Stimulated activated CD8-positive, alpha-beta memory T cell treated with anti-CD3 and anti-CD28 coated beads, Interleukin-7, amount 100 ng/mL, for 4 hours (primary cell): Measurements from ENCODE around the gene PKP4.

Source experiments
- DNase-seq, 2 donors: peaks; one replicate each; pipeline ENCODE4 v3.0.0-alpha.2; 2020; ENCODE audit warnings: low read depth in 2 of 2

PKP4 gene

DNA sequence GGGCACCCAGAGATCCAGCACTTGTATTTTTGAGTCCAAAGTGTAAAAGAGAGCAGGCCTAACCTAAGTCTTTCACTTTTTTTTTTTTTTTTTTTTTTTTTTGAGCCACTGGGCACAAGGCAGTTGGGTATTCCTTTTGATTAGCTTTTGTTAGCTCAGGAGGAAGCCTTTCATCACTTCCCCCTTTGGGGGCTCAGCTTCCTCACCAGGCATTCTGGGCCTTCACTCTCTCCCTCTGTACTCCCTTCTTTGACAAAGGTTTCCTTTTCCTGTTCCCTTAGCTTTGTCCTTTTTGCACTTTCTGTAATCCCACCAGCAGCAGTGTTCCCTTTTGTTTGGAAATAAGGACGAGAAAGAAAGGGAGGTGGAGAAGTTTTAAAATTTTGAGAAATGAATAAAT lies 88.2 kb downstream of the PKP4 start:
- DNase-seq, result no peak

DNA sequence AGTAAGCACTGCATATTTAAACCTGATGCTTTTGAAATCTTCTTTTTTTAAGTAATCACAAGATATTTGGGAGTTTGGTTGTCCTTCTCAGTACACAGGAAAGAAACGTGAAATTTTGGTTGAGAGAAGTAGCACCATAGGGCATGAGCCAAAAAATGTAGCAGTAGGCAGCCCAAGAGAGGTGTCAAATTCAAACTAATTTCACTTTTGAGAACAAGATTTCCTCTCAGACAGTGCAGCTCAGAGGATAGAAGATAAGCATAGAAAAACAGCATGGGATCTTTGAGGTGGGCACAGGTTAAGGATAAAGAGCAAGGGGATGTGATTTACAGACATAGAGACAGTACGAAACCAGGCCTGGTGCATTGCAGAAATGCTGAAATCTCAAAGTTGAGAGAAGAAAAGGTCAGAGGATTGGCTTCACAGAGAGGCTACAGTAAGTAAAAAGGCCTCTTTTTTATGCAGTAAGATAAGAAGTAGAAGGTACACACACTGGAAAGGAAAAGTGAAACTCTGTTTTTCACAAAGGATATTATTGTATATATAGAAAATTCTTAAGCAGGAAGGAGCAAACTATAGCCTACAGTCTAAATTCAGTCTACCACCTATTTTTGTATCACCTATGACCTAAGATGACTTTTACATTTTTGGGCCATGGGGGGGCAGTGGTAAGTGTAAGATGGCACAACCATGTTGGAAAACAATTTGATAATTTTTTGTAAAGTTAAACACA lies 89.8 kb downstream of the PKP4 start:
- no peak for DNase-seq

DNA sequence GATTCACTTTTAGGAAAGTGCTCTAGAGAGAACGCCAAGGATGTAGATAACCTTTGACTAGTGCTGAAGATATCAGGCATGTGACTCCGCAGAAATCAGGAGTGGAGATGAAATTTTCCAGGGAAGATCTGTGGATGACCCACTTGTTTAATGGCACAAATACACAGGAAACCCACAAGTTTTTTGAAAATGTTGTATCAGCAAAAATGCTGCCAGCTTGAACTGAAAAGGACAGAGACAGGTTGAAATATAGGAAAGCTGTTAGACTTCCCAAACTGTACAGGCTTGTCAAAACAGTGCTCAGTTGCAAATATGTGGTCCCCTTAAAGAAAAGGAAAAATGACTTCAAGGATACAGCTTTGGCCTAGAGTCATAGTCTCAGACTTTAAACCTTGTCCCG lies 96.5 kb downstream of the PKP4 start:
- no peak for DNase-seq

DNA sequence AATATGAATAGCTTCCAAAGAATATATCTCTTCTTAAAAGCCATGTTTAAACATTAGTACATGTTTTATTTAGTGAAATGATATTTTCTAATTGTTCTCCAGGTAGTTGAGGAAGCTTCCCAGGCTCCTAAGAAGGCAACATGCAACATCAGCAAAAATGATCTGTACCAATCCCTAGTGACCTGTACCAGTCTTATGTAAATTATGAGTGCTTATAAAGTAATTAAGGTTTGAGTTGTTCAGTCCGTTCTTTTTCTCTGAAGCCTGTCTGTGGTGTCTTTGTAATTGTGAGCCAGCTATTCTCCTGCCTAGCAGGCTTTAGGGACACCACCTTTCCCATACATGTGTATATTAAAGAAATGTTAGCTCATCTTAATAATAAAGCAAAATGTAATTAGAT lies 98.2 kb downstream of the PKP4 start:
- no peak for DNase-seq

DNA sequence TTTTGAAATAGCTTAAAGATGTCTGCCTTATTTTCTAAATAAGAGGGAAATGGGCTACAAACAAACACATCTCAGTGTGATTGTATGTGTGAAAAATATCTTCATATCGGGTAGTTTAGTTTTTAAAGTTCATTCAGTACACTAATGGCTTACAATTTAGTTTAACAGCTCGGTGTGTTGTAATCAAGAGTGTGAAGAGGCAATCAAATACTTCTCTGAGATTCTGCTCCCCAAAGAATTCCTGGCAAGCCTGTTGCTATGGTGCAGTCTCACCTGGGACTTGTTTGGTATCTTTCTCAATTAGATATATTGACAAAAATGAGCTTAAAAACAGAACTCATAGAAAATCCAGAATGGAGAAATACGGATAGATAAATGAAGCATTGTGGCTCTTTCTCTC lies 99.4 kb downstream of the PKP4 start:
- DNase-seq, result no peak

DNA sequence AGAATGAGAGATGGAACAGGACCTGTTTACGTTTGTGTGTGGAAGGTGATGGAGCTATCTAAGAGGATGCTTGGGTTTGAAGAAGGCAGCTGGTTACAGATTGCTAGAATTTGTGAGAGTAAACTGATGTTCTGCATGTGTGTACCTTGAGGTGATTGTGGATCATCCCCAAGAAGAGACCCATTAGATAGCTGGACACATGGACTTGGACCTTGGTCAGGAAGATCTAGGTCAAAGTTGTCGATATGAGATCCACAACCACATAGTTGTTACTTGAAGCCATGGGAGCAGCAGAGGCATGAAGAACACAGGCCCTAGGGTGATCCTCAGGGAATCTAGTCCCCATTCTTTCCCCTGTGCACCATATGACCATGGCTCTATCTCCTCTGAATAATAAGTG lies 101.0 kb downstream of the PKP4 start:
- no peak for DNase-seq

DNA sequence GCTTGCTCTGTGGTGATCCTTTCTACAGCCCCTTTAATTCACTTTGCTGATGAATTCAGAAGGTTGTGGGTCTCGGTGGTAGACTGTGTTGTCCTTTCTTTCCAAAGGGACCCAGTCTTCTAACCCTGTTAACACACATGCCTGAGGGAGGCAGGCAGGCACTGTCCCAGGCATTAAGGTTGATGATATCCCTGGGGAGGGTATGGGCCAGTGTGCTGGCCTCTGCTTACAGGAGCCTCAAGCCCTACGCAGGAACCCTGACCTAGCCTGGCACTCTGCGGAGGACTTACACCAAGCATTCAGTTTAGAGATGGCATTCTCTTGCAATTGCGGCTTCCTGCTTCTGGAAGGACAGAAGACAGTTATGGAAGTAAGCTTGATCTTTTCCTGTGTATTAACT lies 102.5 kb downstream of the PKP4 start:
- DNase-seq, result no peak

DNA sequence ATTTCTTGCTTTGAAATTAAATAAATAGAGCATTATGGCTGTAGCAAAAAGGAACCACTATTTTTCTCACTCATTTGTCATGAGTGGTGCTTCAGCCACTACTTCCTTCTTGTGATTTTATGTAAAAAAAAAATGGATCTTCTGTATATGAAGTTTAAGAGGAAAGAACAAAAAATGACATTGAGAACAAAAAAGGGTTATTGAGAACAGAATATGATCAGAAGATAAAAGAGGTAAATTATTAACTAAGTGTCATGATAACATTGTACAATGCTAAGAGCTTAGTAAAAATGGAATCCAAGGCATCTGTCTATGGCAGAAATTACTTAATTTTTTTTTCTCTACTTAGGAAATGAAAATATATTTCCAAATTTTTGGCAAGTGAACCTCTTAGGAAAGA lies 103.5 kb downstream of the PKP4 start:
- DNase-seq, result no peak

DNA sequence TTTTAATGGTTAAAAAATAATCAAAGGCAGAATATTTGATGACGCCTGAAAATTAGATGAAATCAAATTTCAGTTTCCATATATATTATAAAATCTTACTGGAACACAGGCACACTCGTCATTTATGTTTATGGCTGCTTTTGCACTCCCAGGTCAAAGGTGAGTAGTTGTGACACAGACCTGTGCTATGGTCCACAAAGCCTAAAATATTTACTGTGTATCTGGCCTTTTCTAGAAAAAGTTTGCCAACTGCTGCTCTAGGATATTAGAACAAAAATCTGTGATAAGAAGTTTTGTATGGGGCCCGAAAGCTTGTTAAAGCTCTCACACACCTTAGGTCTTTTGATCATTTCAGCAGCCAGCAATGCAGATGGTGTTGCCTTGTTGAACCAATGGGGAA lies 104.3 kb downstream of the PKP4 start:
- DNase-seq, result no peak

DNA sequence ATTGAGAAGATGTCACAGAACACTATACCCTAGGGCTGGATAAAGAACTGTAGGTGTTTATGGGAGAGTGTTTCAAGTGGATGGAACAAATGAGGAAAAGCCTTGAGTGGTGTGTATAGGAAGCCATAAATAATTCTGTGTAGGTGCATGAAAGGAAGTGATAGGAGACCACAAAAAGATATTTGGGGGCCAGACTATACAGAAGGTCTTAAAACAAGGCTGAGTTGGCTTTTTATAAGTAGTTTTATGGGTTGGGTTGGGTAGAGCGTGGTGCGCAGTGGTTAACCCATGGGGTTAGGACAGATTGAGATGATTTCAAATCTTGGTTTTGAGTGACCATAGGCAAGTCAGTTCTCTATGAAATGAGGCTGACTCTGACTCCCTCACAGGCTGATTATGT lies 110.5 kb downstream of the PKP4 start:
- no peak for DNase-seq

DNA sequence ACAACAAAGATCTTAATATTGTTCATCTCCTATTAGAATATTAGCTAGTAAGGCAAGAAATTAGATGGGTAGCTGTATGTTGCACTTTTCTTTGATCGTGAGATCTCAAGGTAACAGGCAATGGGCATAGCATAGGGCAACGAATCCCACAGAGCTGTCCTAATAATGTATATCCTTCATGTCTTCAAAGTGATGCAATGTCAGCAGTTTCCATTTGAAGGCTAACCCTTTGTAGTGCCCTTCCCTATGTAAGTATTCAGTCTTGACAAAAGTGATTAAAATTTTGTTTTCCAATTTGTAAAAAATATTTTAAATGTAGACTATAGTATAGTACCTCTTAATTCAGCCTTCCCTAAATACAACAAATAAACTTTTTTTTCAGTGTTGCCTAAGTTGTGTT lies 112.5 kb downstream of the PKP4 start:
- DNase-seq, result no peak

DNA sequence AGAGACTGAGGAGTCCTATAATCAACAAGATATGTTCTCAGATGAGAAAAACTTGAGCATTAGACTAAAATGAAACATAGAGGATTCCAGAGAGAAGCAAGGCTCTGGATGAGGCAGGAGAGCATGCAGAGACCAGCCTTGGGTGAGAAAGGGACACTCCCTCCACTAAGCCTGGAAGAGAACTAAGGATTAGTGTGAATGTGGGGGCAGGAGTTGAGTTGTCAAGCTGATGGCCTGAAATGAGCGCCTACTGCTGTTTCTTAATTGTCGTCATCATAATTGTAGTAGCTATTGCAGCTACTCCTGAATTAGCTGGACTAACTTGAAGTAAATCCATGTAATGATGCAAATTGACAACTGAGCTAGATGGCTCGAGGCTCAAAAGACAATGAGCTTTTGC lies 114.1 kb downstream of the PKP4 start:
- DNase-seq, result no peak

DNA sequence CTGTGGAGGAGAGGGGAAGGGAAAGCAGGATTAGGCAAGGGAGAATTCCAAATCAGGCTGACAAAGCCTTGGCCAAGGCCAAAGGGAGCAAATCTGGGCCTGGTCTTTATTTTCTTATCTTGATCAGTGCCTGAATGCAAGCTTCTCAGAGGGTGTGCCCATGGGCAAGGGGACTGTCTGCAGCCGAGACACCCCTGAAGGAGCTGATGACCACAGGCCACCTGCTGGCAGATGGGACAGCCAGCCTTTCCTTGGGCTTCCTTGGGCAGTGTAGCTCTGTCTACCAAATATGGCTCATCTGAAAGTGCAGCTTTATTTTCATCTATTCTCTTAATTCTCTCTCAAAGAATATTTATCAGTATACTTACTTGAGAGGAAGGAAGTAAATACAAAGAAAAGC lies 117.0 kb downstream of the PKP4 start:
- no peak for DNase-seq

DNA sequence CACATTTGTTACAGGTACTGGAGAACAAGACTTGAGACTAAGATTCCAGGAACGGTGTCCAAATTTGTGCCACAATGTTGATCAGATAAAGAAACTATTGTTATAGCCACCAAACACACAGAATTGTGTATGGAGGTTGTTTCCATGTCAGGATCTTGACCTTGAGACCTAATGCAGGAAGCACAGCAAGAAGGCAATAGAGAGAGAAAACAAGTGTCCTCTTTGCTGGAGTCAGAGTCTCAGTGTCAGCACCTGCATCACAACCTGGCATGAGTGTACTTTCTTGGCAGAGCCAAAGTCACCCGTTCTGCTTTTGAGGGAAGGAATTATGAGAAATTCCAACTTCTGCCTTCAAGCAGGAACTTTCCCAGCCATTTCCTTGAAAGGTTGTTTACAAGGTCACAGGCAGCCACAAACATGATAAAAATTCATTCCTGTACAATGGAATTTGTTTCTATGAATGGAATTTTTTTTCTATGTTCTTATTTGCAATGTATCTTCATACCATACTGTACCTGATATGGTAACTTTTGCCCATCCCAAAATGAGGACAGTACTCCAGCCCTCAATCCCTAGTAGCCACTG lies 118.4 kb downstream of the PKP4 start:
- DNase-seq, result no peak

DNA sequence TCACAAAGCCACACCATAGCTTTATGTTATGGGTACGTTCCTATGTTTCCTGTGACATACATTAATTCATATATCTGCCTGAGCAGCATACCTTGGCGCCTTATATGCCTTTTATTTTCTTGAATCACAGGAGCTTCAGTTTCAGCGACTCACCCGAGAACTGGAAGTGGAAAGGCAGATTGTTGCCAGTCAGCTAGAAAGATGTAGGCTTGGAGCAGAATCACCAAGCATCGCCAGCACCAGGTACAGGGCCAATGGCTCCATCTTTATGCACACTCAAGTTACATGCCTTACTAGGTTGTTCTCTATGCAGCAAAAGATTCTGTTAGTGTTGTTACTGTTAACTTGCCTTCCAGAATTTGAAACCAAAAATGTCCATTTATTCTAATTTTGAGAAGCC lies 120.4 kb downstream of the PKP4 start:
- no peak for DNase-seq

DNA sequence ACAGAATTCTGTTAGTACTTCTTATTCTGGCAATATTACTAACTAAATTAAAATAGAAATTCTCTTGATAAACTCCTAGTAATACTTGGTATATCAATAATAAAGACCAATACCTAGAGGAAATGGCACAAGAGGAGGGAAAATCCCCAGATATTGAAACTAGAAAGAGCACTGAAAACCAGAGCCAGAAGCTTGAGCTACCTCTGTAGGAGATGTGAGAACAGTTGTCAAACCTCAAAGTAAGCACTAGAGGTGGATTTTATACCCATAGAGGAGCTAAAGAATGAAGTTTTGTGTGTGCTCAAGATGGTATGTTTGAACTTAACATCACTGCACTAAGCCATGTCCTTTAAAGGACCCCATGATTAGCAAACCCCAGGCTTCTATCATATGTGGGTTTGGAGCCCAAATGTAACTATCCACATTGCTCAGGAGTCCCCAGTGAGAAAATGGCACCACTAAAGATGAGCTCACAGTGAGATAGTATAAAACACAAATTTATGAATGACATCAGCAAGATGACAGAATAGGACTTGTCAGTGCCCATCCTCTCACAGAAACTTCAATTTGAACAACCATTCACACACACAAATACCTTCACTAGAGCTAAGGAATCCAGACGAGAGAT lies 122.1 kb downstream of the PKP4 start:
- DNase-seq, result no peak

DNA sequence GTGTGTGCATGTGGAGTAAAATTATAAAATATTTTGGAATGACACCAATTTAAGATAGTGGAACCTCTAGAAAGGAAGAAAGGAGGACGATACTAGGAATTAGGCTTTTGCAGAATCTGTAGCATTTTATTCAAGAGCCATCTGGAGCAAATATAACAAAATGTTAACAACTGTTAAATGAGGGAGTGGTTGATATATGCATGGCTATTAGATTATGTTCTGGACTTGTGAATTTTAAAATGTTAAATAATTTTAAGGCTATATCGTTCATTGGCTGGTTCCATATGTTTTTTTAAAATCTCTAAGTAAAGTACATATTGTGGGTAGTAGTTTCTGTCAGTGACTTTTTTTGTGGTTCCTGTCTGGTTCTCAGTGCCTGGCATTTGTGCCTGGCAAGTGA lies 123.2 kb downstream of the PKP4 start:
- no peak for DNase-seq

DNA sequence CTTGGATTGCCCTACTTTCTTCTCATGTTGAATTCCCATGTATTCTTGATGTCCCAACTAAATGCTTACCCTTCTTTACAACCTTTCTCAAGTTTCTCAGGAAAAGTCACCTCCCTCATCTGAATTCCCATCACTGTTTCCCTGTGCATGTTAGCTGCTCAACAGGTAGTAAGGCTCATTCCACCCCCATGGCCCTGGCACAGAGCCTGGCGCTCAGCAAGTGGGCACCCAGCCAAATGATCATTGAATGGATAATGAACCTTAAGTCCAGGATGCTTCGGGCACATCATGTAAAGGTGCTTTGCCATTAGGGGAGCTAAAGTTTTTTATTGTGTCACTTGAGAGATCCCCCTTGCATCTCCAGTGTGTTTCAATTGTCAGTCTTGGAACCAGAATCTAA lies 124.0 kb downstream of the PKP4 start:
- DNase-seq, result no peak

DNA sequence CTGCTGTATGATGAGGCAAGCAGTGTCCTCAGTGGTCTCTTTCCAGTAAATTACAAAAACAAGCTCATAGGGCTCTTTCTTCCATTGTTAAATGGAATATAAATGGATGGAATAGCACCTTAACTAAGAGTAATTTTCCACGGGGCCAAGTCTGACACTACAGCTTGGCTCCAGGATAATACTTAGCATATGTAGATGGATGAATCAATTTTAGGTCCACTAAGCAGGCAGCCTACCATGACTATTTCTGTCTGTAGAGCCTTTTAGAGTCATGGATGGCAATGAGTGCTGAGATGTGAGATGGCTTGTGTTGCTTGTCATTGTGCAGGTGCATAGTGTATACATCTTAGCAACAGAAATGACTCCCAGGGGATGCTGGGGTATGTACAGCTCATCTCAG lies 125.9 kb downstream of the PKP4 start:
- DNase-seq, result no peak

DNA sequence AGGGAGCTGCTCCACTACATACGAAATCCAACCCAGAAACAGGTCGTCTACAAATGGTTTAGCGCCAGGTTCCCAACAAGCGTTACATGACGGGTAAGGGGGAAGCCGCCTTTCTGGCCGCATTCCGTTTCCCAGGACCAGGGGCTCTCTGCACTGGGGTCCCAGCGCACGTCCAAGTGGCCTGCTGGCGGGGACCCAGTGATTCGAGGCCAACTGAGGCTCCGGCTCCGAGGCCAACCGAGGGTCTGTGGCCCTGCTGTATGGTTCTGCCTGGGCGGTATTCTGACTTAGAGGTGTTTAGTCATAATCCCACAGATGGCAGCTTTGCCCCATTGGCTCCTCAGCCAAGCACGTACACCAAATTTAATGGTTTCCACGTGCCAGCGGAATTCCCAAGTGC lies 127.2 kb downstream of the PKP4 start:
- no peak for DNase-seq

DNA sequence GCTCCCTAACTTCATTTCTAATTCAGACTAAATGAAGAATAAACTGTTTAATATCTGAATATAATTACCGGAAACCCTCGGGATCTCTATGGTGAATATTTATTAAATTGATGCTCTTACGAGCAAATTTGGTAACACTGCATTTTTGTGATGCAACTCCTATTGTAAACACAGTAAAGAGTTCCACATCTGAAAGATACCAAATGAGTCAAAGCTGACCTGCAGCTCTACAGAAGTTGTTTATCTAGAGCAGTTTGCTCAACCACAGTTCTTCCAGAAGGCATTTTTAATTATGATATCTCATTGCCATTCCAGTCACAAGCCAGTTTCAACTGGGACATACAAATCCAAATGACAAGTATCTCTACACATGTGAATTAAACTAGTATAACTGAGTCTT lies 129.7 kb downstream of the PKP4 start:
- DNase-seq, result no peak

DNA sequence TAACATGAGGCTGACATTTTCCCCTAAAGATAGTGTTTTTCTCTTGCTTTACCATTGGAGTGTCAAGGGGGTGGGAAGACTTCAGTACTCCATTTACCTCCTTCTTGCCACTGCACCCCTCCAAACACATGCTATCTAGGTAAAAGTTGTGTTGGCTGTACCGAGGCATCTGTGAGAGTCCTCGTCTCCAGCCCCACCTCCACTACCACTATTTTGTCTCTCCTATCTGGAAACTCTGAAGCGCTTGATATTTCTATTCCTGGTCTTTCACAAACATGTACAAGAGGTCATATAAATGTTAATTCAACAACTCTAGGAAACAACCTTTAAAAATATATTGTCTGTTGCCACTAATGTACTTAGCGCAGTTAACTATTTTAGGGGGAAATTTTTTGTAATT lies 132.6 kb downstream of the PKP4 start:
- no peak for DNase-seq

DNA sequence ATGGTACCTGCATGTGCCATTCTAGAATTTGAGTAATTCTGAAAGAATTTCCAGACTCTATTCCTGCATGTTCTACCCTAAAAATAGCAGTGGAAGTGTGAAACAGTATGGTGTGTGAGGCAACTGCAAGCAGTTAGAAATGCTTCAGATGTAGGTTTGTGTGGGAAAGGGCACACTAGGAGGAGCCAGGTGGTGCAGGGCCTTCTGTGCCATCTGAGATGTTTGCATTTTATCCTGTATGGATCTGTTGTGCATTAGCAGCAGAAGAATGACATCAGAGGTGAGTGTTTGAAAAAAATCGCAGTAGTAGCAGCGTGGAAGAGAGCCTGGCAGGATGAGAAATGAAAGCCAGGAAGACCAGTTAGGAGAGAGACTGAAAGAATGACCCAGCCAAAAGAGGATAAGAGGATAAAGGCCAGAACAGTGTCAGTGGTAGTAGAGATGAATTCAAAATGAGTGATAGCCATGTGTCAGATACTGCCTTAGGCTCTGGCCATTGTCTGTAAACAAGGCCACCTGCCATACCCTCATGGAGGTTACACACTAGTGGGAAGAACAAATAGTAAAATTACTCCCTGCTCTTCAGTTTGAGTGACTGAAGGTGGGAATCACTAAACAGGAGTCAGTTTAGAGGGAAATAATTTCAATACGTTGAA lies 142.2 kb downstream of the PKP4 start:
- DNase-seq, result no peak
